SU-DHL-6 (cell line): ENCODE results near the gene STAU1.
"Not testable (repeated sequence)": the region's sequence is repeated elsewhere in the genome, so short reads cannot be mapped to it uniquely, and the experiment has no call there.

ENCODE experiments used
- H2AFZ ChIP-seq: fragments of 200-600 bp; sonication (generic); 2 replicates; pipeline ENCODE4 v1.6.1; 2014; ENCODE audit warnings: low read depth, mild to moderate bottlenecking, moderate library complexity, mixed read lengths, antibody characterized with exemption, low read length; ENCODE audit not compliant: severe bottlenecking
- H3F3A ChIP-seq: fragments of 200-600 bp; shearing (Covaris generic); 2 replicates; pipeline ENCODE4 v1.6.0; 2016; ENCODE audit warnings: antibody characterized with exemption, mild to moderate bottlenecking; ENCODE audit not compliant: insufficient read depth
- H3K27ac ChIP-seq: fragments of 200-600 bp; sonication (generic); 2 replicates; pipeline ENCODE4 v1.5.1; 2016; ENCODE audit warnings: low read depth, mild to moderate bottlenecking, low read length, moderate library complexity, mixed read lengths
- H3K27me3 ChIP-seq: fragments of 200-600 bp; sonication (generic), shearing (Covaris generic); 2 replicates; pipeline ENCODE4 v1.6.0; 2014; ENCODE audit warnings: mild to moderate bottlenecking, low read length
- H3K36me3 ChIP-seq: fragments of 200-600 bp; sonication (generic); 2 replicates; pipeline ENCODE4 v1.6.1; 2014; ENCODE audit warnings: mild to moderate bottlenecking, low read length, mixed read lengths
- H3K4me2 ChIP-seq: fragments of 300-600, 200-600 bp; shearing (Covaris generic), sonication (generic); 2 replicates; pipeline ENCODE4 v1.6.0; 2014; ENCODE audit warnings: low read length, low read depth, mild to moderate bottlenecking; ENCODE audit not compliant: poor library complexity, severe bottlenecking
- H3K4me3 ChIP-seq: fragments of 200-600 bp; sonication (generic); 2 replicates; pipeline ENCODE4 v1.5.1; 2014; ENCODE audit warnings: antibody characterized with exemption, low read length, mild to moderate bottlenecking, mixed read lengths; ENCODE audit not compliant: insufficient read depth, poor library complexity, severe bottlenecking
- H3K79me2 ChIP-seq: fragments of 200-600 bp; sonication (generic); 2 replicates; pipeline ENCODE4 v1.6.1; 2014; ENCODE audit warnings: mild to moderate bottlenecking, low read length, moderate library complexity; ENCODE audit not compliant: insufficient read depth
- H3K9ac ChIP-seq: fragments of 200-600 bp; sonication (generic); 2 replicates; pipeline ENCODE4 v1.7.0; 2014; ENCODE audit warnings: mild to moderate bottlenecking, low read length
- H3K9me2 ChIP-seq: fragments of 200-600 bp; sonication (generic); replicated peaks from 2 replicates; pipeline ENCODE4 v1.6.1; 2014; ENCODE audit warnings: low read length; ENCODE audit not compliant: insufficient read depth
- H3K9me3 ChIP-seq: fragments of 200-600 bp; sonication (generic); 2 replicates; pipeline ENCODE4 v1.6.1; 2014; ENCODE audit warnings: low read length, mixed read lengths; ENCODE audit not compliant: insufficient read depth
- H4K20me1 ChIP-seq: fragments of 200-600 bp; sonication (generic); 2 replicates; pipeline ENCODE4 v1.6.1; 2014; ENCODE audit warnings: low read depth, mild to moderate bottlenecking, antibody characterized with exemption, low read length, moderate library complexity, mixed read lengths
- CTCF ChIP-seq: fragments of 200-600 bp; sonication (generic); IDR thresholded peaks from one replicate; pipeline ENCODE4 v1.5.1; 2017; ENCODE audit warnings: antibody characterized with exemption, mild to moderate bottlenecking, low read length, moderate library complexity; ENCODE audit not compliant: insufficient read depth, poor library complexity, severe bottlenecking
- EZH2phosphoT487 ChIP-seq: fragments of 200-600 bp; sonication (generic), shearing (Covaris generic); conservative IDR thresholded peaks from 2 replicates; pipeline ENCODE4 v1.6.1; 2018; ENCODE audit warnings: mild to moderate bottlenecking, antibody characterized with exemption, low read length, moderate library complexity, mixed read lengths

The STAU1 gene

DNA sequence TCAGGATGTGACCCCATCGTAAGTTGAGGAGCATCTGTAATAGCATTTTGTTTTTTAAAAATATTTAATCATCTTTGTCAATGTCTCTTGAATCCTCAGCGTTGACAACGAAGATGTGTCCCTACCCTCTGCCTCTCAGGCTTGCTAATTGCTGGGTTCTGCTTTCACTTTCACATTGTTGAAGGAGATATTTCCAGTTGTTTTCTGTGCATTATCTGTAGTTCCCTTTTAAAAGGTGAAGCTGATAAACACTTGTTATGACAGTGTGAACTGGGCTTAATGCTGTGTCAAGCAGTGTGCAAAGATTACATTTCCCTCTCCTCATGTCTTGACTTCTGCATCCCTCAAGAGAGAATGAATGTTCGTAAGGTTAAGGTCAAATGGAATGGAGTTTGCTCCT lies 87.2 kb downstream of the STAU1 start:
- Histone ChIP-seq H3K4me3 (no peak overlapping the region), H3K4me2 (no peak overlapping the region), H3K79me2 (peaks cover 8% of the 10 kb centered on the region; the same call in 1 of the 2 replicates), H3K9me3 (no peaks in the 10 kb centered on the region), H3K27me3 (no peaks in the 10 kb centered on the region), H2AFZ (no peak overlapping the region), H3K36me3 (peaks cover 38% of the 10 kb centered on the region), H3K9me2 (no peaks in the 10 kb centered on the region), H4K20me1 (no peaks in the 10 kb centered on the region; the same call in 1 of the 2 replicates), H3K27ac (no peak overlapping the region), H3K9ac (no peak overlapping the region), H3F3A (peaks cover 16% of the 10 kb centered on the region; the same call in 1 of the 2 replicates)
- no peak for TF ChIP-seq EZH2phosphoT487
- no peak for TF ChIP-seq CTCF

DNA sequence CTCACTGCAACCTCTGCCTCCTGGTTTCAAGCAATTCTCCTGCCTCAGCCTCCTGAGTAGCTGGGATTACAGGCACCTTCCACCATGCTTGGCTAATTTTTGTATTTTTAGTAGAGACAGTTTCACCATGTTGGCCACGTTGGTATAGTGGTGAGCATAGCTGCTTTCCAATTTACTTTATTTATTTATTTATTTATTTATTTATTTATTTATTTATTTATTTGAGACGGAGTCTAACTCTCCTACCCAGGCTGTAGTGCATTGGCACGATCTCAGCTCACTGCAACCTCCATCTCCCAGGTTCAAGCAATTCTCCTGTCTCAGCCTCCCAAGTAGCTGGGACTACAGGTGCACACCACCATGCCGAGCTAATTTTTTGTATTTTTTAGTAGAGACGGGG lies 87.8 kb downstream of the STAU1 start:
- H3K4me3 ChIP-seq, H3K27me3 ChIP-seq, H4K20me1 ChIP-seq, H3K9me2 ChIP-seq, H2AFZ ChIP-seq, H3K79me2 ChIP-seq, H3K9me3 ChIP-seq, H3K27ac ChIP-seq, H3K9ac ChIP-seq, H3K4me2 ChIP-seq: not testable (repeated sequence)
- Histone ChIP-seq H3K36me3 (peaks cover 45% of the 10 kb centered on the region), H3F3A (peaks cover 14% of the 10 kb centered on the region)

- H3K79me2 ChIP-seq: peaks cover 8% of the 10 kb centered on the region; the same call in 1 of the 2 replicates
- TF ChIP-seq CTCF: no peak
- TF ChIP-seq EZH2phosphoT487: no peak
- H3K27me3 ChIP-seq: no peaks in the 10 kb centered on the region
These were observed 89.1 kb downstream of the STAU1 start for GRCh38 chr20:49099011-49099410.

GRCh38 chr20:49098136-49098535 lies 90.0 kb downstream of the STAU1 start:
- no peaks in the 10 kb centered on the region; the same call in 1 of the 2 replicates for H4K20me1 ChIP-seq
- H3F3A ChIP-seq: peaks cover 20% of the 10 kb centered on the region
- H3K4me3 ChIP-seq: no peak overlapping the region
- H2AFZ ChIP-seq: no peak overlapping the region
- H3K36me3 ChIP-seq: peaks cover 58% of the 10 kb centered on the region
- no peak overlapping the region for H3K4me2 ChIP-seq
- H3K9me2 ChIP-seq: no peaks in the 10 kb centered on the region
- peaks cover 8% of the 10 kb centered on the region; the same call in 1 of the 2 replicates for H3K79me2 ChIP-seq
- no peak overlapping the region for H3K9ac ChIP-seq
- TF ChIP-seq CTCF: no peak
- no peak for TF ChIP-seq EZH2phosphoT487
- no peak overlapping the region for H3K27ac ChIP-seq
- H3K27me3 ChIP-seq: no peaks in the 10 kb centered on the region
- H3K9me3 ChIP-seq: no peaks in the 10 kb centered on the region

More at GRCh38 chr20:49099011-49099410, 89.1 kb downstream of the STAU1 start:
- Histone ChIP-seq H2AFZ (no peak overlapping the region), H3K36me3 (peaks cover 55% of the 10 kb centered on the region), H3K9ac (no peak overlapping the region), H3K4me2 (no peak overlapping the region), H4K20me1 (no peaks in the 10 kb centered on the region; the same call in 1 of the 2 replicates), H3F3A (peaks cover 24% of the 10 kb centered on the region), H3K27ac (no peak overlapping the region), H3K9me3 (no peaks in the 10 kb centered on the region), H3K4me3 (no peak overlapping the region), H3K9me2 (no peaks in the 10 kb centered on the region)
